Breast epithelium (tissue), 3 donors: ENCODE measurements around the gene DSCAM.

Experiments
- CTCF ChIP-seq, 3 donors: fragments of 450-650 bp; IDR thresholded peaks; one replicate each; pipeline ENCODE4 v1.5.1; 2016 to 2017; ENCODE audit warnings: antibody characterized with exemption in 3 of 3, mild to moderate bottlenecking in 3 of 3, moderate library complexity in 3 of 3
- POLR2AphosphoS5 ChIP-seq, 3 donors: sonication (generic); formaldehyde crosslinking; IDR thresholded peaks; one replicate each; pipeline ENCODE4 v1.6.1; 2017; ENCODE audit warnings: antibody characterized with exemption in 3 of 3

GRCh38 chr21:40139636-40140035 is 707.3 kb downstream of the DSCAM start:
- no peak for TF ChIP-seq CTCF (IDR thresholded peaks at IDR 0.05)
- no peak for TF ChIP-seq POLR2AphosphoS5 (IDR thresholded peaks at IDR 0.05)
